COR-L47 (cell line): ENCODE data around the gene NOP9.
A peak's percentile ranks its signal among the peaks of the same experiment; 100 is the strongest.
"Not testable (repeated sequence)": the region's sequence is repeated elsewhere in the genome, so short reads cannot be mapped to it uniquely, and the experiment has no call there.

Experiments
- DNase-seq: peaks from one replicate; lab custom pipeline; 2025; lab: John Stamatoyannopoulos, UW

Gene NOP9

DNA sequence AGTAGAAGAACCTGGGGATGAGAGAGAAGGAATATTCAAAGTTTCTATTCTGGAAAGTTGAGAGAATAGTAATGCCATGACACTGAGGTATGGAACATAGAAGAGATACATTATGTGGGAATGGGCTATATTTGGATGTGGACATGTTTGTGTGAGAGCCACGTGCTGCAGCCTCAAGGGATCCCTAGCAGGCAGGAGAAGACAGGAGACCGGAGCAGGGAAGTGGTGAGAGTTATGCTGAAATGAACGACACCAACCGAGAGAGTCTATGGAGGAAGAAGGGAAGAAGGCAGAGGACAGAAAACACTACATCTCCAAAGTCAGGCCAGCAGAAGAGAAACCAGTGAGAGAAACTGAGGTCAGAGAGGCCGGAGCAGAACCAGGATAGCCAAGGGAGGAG lies 50.1 kb downstream of the NOP9 start:
- no peak for DNase-seq

DNA sequence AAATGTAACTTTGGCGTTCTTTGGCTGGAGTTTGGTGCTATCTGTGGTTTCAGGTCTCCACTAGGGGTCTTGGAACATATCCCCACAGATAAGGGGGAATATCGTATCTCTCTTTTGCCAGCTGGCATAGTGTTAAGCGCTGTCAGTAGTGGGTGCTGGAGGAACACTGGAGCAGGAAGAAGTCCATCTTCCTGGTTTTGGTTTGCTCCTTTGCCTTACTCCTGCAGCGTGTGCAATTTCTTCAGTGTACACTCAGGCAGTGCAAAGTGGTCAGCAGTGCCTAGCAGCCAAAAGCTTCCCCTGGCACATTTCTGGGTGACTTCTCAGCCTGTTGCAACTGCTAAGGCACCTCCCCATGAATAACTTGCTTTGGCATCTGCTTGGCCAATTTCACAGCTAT lies 51.9 kb downstream of the NOP9 start:
- peak; percentile 12 for DNase-seq

DNA sequence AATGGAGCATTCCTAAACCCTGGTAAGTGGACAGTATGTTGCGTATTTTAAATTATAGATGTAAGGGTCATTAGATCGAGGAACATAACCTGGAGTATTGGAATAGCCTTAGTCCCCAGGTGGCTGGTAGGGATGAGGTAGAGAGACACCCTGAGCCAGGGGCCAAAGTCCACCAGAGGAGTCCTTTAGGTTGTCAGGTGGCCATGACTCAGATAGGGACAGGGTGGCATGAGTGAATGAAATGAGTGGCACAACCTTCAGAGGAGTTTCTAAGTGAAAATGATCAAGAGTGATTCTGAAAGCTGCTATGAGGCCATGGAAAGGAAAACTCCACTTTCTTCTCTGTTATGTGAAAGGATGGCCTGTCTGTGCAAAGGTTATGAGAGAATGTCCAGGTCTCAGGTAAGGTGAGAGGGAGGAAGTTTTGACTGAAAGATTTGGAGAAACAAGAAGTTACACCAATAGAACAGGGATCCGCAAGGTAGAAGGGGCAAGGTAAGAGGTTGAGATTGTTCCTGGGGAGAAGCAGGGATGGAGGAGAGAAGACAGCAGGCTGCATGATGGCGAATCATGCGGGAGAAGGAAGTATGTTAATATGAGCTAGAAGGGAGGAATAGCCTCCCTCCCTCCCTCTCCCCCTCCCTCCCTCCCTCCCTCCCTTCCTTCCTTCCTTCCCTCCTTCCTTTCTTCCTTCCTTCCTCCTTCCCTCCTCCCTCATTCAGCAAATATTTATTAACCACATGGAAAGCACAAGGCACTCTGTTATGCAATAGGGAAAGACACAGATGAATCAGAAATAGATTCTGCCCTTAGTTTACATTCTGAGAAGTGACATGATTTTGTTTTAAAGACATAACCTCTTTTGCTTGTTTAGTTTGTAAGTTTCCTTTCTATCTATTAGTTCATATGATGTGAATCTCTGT lies 54.2 kb downstream of the NOP9 start:
- no peak for DNase-seq

DNA sequence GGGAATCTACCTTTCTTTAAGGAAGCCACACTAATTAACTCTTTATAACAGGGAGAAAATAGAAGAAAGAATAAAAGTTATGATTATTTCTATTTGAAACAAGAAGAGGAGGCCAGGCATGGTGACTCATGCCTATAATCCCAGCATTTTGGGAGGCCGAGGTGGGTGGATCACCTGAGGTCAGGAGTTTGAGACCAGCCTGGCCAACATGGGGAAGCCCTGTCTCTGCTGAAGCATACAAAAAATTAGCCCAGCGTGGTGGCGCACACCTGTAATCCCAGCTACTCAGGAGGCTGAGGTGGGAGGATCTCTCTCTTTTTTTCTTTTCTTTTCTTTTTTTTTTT lies 54.8 kb downstream of the NOP9 start:
- not testable (repeated sequence) for DNase-seq

DNA sequence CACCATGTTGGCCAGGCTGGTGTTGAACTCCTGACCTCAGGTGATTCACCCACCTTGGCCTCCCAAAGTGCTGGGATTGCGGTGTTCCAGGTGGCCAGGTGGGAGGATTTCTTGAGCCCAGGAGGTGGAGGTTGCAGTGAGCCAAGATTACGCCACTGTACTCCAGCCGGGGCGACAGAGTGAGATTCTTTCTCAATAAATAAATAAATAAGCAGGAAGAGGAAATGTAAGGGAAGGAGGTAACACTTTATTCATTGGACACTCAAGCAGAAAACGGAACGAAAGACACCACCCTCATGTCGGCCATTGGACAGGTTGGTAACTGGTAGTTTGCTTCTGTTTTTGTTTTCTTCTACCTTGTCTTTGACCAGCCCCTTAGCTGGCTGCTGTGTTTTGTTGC lies 55.4 kb downstream of the NOP9 start:
- no peak for DNase-seq

DNA sequence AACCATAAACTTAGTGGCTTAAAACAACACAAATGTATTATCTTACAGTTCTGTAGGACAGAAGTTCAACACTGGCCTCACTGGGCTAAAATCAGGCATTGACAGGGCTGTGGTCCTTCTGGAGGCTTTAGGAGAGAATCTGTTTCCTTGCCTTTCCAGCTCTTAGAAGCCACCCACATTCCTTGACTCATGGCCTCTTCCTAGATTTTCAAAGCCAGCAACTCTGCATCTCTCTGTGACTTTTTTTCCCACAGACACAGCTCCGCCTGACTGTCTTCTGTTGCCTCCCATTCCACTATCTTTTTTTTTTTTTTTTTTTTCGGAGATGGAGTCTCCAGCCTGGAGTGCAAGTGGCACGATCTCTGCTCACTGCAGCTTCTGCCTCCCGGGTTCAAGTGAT lies 56.6 kb downstream of the NOP9 start:
- DNase-seq, result no peak
